ENCODE measurements around the gene MIR17HG.

Gene MIR17HG

DNA sequence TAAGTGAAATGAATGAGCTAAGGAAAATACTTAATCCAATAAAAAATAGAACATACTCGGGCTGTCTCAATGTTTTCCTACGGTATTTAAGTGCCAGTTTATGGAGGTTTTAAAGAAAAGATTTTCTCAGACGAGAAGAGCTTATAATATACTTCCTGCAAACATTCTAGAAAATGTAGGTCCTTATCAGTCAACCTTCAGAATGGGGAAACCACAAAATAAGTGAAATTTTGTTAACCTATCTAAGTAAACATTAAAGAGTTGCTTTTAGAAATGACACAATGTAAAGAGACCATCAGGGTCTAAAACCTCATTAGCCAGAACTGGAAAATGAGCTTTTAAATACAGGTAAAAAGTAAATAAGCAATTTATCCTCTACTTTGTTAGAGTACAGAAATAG, 12.1 kb downstream of the MIR17HG start:
- DNase-seq (ENCODE audit: low read depth, low spot score) = no peak
- H3K4me3 ChIP-seq (ENCODE audit: low read length) = no peak overlapping the region

DNA sequence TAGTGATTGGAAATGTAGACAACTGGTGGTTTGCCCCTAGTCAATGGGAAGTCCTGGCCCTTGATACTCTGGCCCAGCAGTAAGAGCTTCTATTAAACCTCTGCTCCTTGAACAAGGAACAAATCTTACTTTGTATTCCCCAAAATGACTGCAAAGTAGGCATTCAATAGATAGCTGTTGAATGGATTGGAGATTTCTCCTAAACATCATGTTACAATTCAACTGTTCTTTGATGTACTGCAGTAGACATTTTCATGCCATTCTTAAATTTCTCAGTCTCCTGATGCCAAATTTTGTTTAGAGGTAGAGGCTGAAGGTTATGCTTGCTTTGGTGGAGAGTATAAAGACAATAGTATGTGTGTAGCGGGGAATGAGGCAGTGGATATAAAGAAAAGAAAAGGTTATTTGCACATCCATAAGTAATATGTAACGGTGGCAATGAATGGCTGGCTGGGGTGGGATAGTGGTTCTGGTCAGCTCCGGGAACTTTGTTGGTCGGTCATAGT, 12.8 kb downstream of the MIR17HG start:
- DNase-seq (ENCODE audit: low read depth, low spot score) = no peak
- no peak overlapping the region for H3K4me3 ChIP-seq (ENCODE audit: low read length)

DNA sequence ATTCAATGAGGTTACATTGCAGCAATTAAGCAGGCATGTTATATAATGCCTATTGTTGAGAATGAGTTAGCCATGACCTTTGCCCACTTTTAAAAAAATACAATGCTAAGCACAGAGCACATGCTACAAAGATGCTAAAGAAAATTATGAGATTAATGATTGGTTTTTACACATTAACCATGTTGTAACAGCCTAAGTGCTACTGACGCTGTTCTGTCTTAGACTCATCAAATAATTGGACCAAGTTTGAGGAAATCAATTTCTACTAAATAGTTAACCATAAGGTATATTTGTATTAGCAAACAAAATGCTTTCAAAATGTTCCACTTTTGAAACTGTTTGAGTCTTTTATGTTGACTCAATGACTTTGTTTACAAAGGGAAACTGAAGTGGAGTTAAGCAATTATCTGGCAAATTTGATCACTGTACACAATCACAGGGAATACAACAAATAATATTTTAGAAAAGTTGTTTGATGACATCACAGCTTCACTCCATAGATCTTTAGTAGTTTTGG, 14.3 kb downstream of the MIR17HG start:
- H3K4me3 ChIP-seq (ENCODE audit: low read length) = no peak overlapping the region
- no peak for DNase-seq (ENCODE audit: low read depth, low spot score)

GRCh38 chr13:91362908-91363307, 15.4 kb downstream of the MIR17HG start:
- no peak overlapping the region for H3K4me3 ChIP-seq (ENCODE audit: low read length)
- DNase-seq (ENCODE audit: low read depth, low spot score) = no peak

DNA sequence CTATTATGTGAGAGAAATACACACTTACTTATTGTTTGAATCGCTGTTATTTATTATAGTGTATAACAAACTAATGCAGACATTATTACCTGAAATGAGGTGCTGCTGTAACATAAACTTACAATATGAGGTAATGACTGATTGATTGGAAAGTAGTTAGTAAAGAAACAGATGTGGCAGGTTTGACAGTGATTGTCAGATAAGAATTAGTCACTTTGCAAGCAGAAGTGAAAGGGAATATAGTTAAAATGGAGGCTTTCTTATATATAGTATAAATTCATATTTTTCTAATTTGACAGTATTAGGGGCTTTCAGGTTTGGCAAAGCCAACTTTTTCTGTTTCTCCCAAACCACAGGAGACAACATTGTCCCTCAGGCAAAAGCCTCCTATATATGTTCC, 20.6 kb downstream of the MIR17HG start:
- H3K4me3 ChIP-seq (ENCODE audit: low read length) = no peak overlapping the region
- DNase-seq (ENCODE audit: low read depth, low spot score) = no peak

DNA sequence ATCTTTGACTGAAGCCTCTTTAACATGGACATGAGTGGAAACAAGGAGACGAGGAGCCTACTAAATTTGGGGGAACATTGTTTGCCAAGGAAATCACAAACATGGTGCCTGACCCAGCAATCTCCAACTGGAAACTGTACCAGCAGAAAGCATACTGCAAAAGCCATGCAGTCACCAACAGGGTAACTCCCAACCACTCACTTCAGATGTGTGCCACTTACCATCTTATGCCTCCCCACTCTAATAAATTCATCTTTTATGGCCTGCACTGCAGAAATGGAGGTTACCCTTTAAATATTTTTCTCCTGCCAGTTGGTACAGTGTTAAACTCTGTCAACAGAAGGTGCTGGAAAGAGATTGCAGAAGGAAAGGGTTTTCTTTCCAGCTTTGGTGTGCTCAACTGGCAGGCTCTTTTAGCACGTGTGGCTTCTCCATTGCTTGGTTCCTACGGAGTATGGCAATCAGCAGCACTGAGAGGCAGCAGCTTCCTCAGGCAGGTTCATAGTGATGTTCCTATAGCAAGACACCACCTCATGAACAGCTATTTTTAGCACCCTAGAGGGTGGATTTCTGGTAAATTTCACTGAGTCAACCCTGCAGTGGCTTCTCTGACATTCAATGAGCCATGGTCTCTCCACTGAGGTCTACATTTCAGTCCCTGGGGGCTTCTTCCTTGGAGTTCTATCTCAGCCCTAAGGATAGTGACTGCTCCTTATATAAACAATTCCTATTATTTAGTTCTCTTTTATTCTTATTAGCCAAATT, 21.4 kb downstream of the MIR17HG start:
- DNase-seq (ENCODE audit: low read depth, low spot score) = no peak
- H3K4me3 ChIP-seq (ENCODE audit: low read length) = no peak overlapping the region

- H3K4me3 ChIP-seq (ENCODE audit: low read length) = no peak overlapping the region
- DNase-seq (ENCODE audit: low read depth, low spot score) = no peak
Measured at GRCh38 chr13:91369441-91369831, 21.9 kb downstream of the MIR17HG start.

DNA sequence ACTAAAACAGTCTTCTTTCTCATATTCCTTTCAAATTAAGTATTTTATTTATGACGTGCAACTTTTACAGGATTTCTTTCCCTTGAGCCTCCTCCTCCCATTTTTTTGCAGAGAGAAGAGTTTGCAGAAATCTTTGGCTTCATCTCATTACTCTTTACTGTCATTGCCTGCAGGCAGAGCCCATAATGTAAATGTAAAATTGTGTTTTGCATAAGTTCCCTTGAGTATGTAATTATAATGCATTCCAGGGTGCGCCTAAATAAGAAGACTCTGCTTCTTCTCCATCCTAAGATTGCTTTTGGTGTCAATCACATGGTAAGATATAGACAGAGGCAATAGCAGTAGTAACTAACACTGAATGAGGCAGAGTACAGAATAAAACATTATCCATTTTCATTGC, 23.0 kb downstream of the MIR17HG start:
- no peak for DNase-seq (ENCODE audit: low read depth, low spot score)

DNA sequence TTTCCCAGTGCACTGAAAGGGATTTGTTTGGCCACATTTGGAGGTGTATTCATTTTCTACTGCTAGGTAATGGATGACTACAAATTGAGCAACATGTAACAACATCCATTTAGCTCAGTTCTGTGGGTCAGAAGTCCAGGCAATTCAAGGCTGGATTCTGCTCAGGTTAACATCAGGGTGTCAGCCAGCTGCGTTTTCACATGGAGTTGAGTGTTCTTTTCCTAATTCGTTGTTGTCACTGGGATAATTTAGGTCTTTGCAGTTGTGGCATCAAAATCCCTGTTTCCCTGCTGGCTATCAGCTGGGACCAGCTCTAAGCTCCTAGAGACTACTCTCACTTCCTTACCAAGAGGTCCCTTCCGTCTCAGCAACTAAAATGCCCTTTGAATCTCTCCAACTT, 25.4 kb downstream of the MIR17HG start:
- H3K4me3 ChIP-seq (ENCODE audit: low read length) = no peak overlapping the region
- no peak for DNase-seq (ENCODE audit: low read depth, low spot score)

More for the DNA sequence above, 23.0 kb downstream of the MIR17HG start:
- H3K4me3 ChIP-seq (ENCODE audit: low read length) = no peak overlapping the region

DNA sequence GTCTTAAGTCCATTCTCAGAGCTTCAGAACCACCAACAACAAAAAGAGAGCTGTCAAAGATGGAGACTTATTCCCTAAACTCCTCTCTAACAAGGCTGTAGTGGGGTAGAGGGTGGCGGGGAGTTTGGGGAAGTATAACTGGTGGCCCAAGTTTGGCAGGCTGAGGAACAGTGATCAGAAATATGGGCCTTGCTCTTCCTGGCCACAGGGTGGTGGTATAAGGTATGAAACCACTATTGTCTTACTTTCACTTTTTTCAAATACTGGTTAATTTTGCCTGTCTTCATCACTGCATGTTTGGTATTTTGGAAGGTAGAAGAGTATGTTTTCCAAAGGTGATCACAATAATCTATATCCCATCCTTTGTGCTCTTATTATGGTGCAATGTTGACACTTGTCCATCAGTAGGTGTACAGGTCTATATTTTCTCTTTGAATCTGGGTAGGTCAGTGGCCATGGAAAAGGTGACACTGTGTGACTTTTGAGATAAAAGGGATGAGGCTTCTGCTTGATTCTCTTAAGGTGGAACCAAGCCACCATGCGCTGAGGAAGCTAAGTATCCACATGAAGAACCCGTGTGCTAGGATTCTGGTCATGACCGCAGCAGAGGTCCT, 27.7 kb downstream of the MIR17HG start:
- no peak overlapping the region for H3K4me3 ChIP-seq (ENCODE audit: low read length)
- no peak for DNase-seq (ENCODE audit: low read depth, low spot score)

DNA sequence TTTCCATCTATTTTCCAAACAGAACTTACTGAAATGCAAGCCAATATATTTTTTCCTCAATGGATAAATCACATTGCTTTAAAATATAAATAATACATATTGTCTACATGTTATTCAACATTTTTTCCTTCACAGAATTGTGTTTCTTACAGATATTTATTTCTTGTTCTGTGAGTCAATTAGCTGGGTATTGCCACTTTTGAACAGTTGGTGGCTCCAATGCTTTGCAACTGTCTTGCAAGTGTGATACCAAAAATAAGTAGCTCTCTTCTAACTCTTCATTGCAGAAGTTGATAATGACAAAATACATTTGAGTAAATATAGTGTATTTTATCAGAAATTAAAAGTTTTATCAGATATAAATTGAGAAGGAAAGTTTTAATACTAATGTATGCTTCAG, 33.9 kb downstream of the MIR17HG start:
- no peak for DNase-seq (ENCODE audit: low read depth, low spot score)
- H3K4me3 ChIP-seq (ENCODE audit: low read length) = no peak overlapping the region

GRCh38 chr13:91383836-91384235, 36.3 kb downstream of the MIR17HG start:
- no peak for DNase-seq (ENCODE audit: low read depth, low spot score)

DNA sequence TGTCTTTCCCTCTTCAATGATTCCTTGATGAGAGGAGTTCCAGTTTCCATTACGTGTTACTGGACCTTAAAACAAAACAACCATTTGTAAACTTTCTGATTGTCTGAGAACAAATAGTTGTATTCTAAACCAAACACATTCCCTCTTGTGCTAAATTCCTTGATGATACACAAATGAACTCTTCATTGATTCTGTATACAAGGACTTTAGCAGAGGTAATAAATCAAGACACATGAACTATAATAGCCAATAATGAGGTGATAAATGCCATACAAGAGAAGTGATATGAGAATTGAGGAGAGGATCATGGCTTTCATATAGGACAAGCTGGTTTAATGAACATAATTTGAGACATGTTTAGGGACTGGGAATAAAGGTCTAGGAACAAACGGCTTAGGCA, 37.4 kb downstream of the MIR17HG start:
- H3K4me3 ChIP-seq (ENCODE audit: low read length) = no peak overlapping the region
- no peak for DNase-seq (ENCODE audit: low read depth, low spot score)

More at GRCh38 chr13:91383836-91384235, 36.3 kb downstream of the MIR17HG start:
- H3K4me3 ChIP-seq (ENCODE audit: low read length) = no peak overlapping the region

DNA sequence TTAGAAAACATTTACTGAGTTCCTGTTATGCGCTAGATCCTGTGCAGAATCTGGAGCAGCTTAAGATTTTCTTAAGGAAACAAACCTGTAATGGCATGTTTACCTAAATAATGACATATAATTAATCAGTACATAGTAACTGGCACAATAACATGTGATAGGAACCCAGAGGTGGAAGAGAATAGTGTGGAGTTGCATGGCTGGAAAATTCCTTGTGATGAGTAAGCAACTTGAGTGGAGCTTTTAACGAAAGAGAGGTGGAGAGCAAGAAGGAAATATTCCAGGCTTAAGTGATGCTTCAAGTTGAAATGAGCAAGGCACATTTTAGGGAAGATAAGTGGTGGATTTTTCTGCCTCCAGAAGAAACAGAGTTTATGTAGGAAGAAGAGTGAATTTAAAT, 41.7 kb downstream of the MIR17HG start:
- DNase-seq (ENCODE audit: low read depth, low spot score) = no peak

DNA sequence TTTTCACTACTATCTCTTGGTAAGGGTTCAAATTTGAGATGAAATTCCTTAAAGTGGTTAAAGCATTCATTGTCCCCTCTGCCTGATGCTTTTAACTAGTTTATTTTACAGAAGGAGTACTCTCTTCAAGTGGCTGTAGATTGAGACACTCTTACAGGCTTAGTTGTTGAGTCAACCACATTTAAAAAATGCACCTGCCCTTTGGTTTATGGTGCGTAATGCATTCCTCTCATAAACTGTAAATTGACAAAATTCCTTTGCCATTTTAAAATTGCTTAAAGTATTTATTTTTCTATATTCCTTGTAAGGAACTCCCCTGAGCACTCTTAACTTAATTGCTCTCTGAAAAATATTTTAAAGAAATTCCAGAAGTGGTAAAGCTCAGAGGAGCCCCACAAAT, 50.1 kb downstream of the MIR17HG start:
- DNase-seq (ENCODE audit: low read depth, low spot score) = no peak
- H3K4me3 ChIP-seq (ENCODE audit: low read length) = no peak overlapping the region

More for the DNA sequence above, 41.7 kb downstream of the MIR17HG start:
- H3K4me3 ChIP-seq (ENCODE audit: low read length) = no peak overlapping the region

- DNase-seq (ENCODE audit: low read depth, low spot score) = peak; percentile 14
- peak within 1 kb of the TSS; percentile 20 for H3K4me3 ChIP-seq (ENCODE audit: low read length)
Measured at GRCh38 chr13:91398413-91399188, 51.1 kb downstream of the MIR17HG start, which contains the start of gene GPC5. TSS of gene GPC5 (plus strand) at chr13:91398621.

DNA sequence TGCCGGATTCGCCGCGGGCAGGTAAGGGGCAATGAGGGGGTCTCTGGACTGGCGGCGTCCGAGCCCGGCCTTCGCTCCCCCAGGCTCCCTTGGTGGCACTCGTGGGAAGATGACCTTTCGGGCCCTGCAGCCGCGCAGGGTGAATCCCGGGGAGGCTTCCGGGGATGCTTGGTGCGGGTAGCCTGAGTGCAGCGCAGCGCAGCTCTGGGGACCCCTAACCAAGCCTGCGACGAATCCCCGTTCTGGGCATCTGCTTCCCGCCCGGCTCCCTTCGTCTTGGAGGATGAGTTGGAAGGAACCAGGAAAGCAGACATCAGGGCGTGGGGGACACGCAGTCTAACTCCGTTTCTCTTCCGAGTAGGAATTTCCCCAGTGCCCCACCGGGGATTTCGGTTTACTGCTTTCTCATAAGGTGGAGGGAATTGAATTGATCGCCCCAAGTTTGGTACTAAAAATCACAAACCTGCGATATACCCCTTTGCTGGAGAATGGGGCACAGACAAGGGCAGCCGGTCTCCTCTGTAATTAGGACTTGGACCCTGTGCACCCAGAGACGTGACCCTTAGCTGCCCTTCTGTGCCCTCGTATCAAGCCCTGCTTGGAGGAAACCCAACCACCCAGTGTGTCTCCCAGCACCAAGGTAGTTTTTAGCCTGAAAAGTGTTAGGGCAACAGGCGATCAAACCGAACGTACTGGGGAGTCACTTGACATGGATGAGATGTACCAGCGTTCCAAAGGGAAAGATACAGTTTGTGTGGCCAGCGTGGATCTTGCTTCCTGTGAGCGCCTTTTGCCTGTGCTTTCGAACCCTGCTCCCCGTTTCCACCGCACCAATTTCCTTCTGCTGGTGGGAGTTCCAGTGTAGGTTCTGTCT, 51.9 kb downstream of the MIR17HG start:
- no peak overlapping the region for H3K4me3 ChIP-seq (ENCODE audit: low read length)
- DNase-seq (ENCODE audit: low read depth, low spot score) = no peak

GRCh38 chr13:91400063-91400399, 52.5 kb downstream of the MIR17HG start:
- no peak overlapping the region for H3K4me3 ChIP-seq (ENCODE audit: low read length)
- DNase-seq (ENCODE audit: low read depth, low spot score) = no peak

GRCh38 chr13:91400671-91401070, 53.2 kb downstream of the MIR17HG start:
- no peak overlapping the region for H3K4me3 ChIP-seq (ENCODE audit: low read length)
- no peak for DNase-seq (ENCODE audit: low read depth, low spot score)

All from Jurkat, Clone E6-1 (cell line).